GM23338 (cell line): ENCODE measurements around the gene MT4. TPM values are rescaled to one million over a fixed set of nuclear protein-coding genes. Genes with fewer than 3 reads are reported as not detected.
A peak's percentile ranks its signal among the peaks of the same experiment; 100 is the strongest.

Source experiments
- ATAC-seq: fragments of 200-7000 bp; cut with Tn5 transposase; 3 replicates; pipeline ENCODE4 v1.9.1; 2020
- DNase-seq: peaks from one replicate; pipeline ENCODE4 v3.0.0-alpha.2; 2015; ENCODE audit warnings: low spot score
- H2AFZ ChIP-seq: fragments of 200-600 bp; sonication (generic); 2 replicates; pipeline ENCODE4 v1.8.0; 2016; ENCODE audit warnings: antibody characterized with exemption, mild to moderate bottlenecking, moderate library complexity
- H3F3A ChIP-seq: fragments of 200-600 bp; sonication (generic); replicated peaks from 2 replicates; pipeline ENCODE4 v1.8.0; 2017; ENCODE audit warnings: antibody characterized with exemption, mixed run types, low read depth
- H3K27ac ChIP-seq: fragments of 200-600 bp; sonication (generic); 2 replicates; pipeline ENCODE4 v1.6.1; 2016; ENCODE audit warnings: low read depth
- H3K27me3 ChIP-seq: fragments of 200-600 bp; sonication (generic); 2 replicates; pipeline ENCODE4 v1.8.0; 2016; ENCODE audit warnings: mild to moderate bottlenecking, mixed run types, moderate library complexity; ENCODE audit not compliant: insufficient read depth
- H3K36me3 ChIP-seq: fragments of 200-600 bp; sonication (generic); 2 replicates; pipeline ENCODE4 v1.8.0; 2016; ENCODE audit warnings: mild to moderate bottlenecking; ENCODE audit not compliant: insufficient read depth
- H3K4me1 ChIP-seq: fragments of 200-600 bp; sonication (generic); 2 replicates; pipeline ENCODE4 v1.8.0; 2016; ENCODE audit warnings: mild to moderate bottlenecking, moderate library complexity; ENCODE audit not compliant: insufficient read depth
- H3K4me2 ChIP-seq: fragments of 200-600 bp; sonication (generic); 2 replicates; pipeline ENCODE4 v1.7.1; 2017; ENCODE audit warnings: mixed run types
- H3K4me3 ChIP-seq: fragments of 200-600 bp; sonication (generic); 2 replicates; pipeline ENCODE4 v1.6.1; 2016; ENCODE audit warnings: mixed run types
- H3K79me2 ChIP-seq: fragments of 200-600 bp; sonication (generic); replicated peaks from 2 replicates; pipeline ENCODE4 v1.8.0; 2017; ENCODE audit warnings: mild to moderate bottlenecking; ENCODE audit not compliant: insufficient read depth
- H3K9me2 ChIP-seq: fragments of 200-600 bp; sonication (generic); 2 replicates; pipeline ENCODE4 v1.8.0; 2017; ENCODE audit not compliant: insufficient read depth
- H4K20me1 ChIP-seq: fragments of 200-600 bp; sonication (generic); replicated peaks from 2 replicates; pipeline ENCODE4 v1.8.0; 2017; ENCODE audit warnings: mild to moderate bottlenecking; ENCODE audit not compliant: insufficient read depth
- H3K27ac Mint-ChIP-seq: 2 replicates; pipeline ENCODE4 v1.8.0; 2020; ENCODE audit warnings: inconsistent platforms, mild to moderate bottlenecking, moderate library complexity, mixed read lengths
- H3K27me3 Mint-ChIP-seq: 3 replicates; pipeline ENCODE4 v1.8.0; 2022; ENCODE audit warnings: low read depth, mild to moderate bottlenecking, moderate library complexity, mixed read lengths, inconsistent platforms; ENCODE audit not compliant: insufficient read depth, poor library complexity
- H3K36me3 Mint-ChIP-seq: 3 replicates; pipeline ENCODE4 v1.8.0; 2021; ENCODE audit warnings: low read depth, mild to moderate bottlenecking, inconsistent platforms, moderate library complexity, mixed read lengths
- H3K4me1 Mint-ChIP-seq: 3 replicates; pipeline ENCODE4 v1.8.0; 2020; ENCODE audit warnings: mild to moderate bottlenecking, inconsistent platforms, mixed read lengths
- H3K4me3 Mint-ChIP-seq: 3 replicates; pipeline ENCODE4 v1.8.0; 2021; ENCODE audit warnings: moderate library complexity, mild to moderate bottlenecking, inconsistent platforms, mixed read lengths
- H3K9me3 Mint-ChIP-seq: 3 replicates; pipeline ENCODE4 v1.8.0; 2020; ENCODE audit warnings: moderate library complexity, mild to moderate bottlenecking, inconsistent platforms, mixed read lengths
- CREB1 ChIP-seq: fragments of 250-450 bp; sonication (Bioruptor Pico); IDR thresholded peaks from 2 replicates; pipeline ENCODE4 v1.5.0; 2020; ENCODE audit warnings: low read depth, mild to moderate bottlenecking, moderate library complexity
- ETS1 ChIP-seq: IDR thresholded peaks from 2 replicates; pipeline ENCODE4 v1.6.1; 2016; ENCODE audit warnings: antibody characterized with exemption
- EZH2 ChIP-seq: fragments of 200-600 bp; sonication (generic); IDR thresholded peaks from one replicate; pipeline ENCODE4 v1.8.0; 2017; ENCODE audit warnings: antibody characterized with exemption, mild to moderate bottlenecking, low read depth; ENCODE audit not compliant: unreplicated experiment
- JUNB ChIP-seq: IDR thresholded peaks from one replicate; pipeline ENCODE4 v1.6.1; 2016; ENCODE audit warnings: antibody characterized with exemption; ENCODE audit not compliant: unreplicated experiment
- POLR2AphosphoS5 ChIP-seq: IDR thresholded peaks from 2 replicates; pipeline ENCODE4 v1.6.1; 2016; ENCODE audit warnings: antibody characterized with exemption, low read depth
- REST ChIP-seq: IDR thresholded peaks from one replicate; pipeline ENCODE4 v1.6.1; 2018; ENCODE audit warnings: antibody characterized with exemption; ENCODE audit not compliant: unreplicated experiment
- ZNF114 ChIP-seq: fragments of 250-450 bp; sonication (Bioruptor Pico); IDR thresholded peaks from 2 replicates; pipeline ENCODE4 v1.5.0; 2020; ENCODE audit warnings: mild to moderate bottlenecking, moderate library complexity
- polyA plus RNA-seq: library from polyadenylated mRNA; unstranded; fragments of >200 nt; fragmentation: Nextera tagmentation; extraction: Ambion mirVana; gene quantifications from 2 replicates; pipeline ENCODE4 v1.2.1, GENCODE V29; 2016
- total RNA-seq: library from RNA; depleted of rRNA; stranded (reverse); fragments of >200 nt; shearing (Covaris generic); gene quantifications from 2 replicates; pipeline ENCODE4 v1.2.3, GENCODE V29; 2014
- TF ChIP-seq, protein P1 (sequence below), 2 experiments: fragments of 200-600 bp in 1 of 2; sonication (generic) in 1 of 2; conservative IDR thresholded peaks; 2 replicates each; pipeline versions ENCODE4 v1.5.1 to v1.6.1; 2016 to 2017; ENCODE audit warnings: antibody characterized with exemption in 2 of 2, low read depth in 2 of 2, mild to moderate bottlenecking in 2 of 2, moderate library complexity in 1 of 2
- TF ChIP-seq, protein P2 (sequence below): fragments of 250-450 bp; sonication (Bioruptor Pico); IDR thresholded peaks from 2 replicates; pipeline ENCODE4 v1.5.0; 2020; ENCODE audit warnings: mild to moderate bottlenecking, moderate library complexity

MT4 gene
- total and polyA plus RNA-seq, 2 experiments from 2014 or later = not detected

DNA sequence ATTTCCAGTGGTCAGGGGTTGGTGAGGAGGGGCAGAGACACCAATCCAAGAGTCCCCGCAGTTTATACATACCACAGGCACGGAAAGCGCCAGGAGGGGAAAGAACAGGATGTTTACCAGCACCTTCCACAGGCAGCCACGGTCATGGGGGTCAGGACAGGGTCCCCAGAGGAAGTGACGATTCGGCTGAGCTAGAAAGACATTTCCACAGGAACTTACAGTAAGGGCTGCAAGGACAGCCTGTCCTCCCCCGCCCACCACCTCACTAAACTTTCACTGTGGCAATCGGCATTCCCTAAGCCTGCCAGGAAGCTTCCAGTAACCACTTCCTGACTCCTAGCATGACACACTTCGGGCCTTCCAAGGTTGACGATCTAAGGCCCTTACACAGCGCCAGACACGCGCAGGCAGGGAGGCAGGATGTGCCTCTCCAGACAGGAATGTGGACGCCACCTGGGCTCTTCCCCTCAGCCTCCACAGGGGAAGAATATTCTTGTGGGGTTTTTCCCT is 42.3 kb downstream of the MT4 start (continued):
- TF ChIP-seq, protein P1, sequence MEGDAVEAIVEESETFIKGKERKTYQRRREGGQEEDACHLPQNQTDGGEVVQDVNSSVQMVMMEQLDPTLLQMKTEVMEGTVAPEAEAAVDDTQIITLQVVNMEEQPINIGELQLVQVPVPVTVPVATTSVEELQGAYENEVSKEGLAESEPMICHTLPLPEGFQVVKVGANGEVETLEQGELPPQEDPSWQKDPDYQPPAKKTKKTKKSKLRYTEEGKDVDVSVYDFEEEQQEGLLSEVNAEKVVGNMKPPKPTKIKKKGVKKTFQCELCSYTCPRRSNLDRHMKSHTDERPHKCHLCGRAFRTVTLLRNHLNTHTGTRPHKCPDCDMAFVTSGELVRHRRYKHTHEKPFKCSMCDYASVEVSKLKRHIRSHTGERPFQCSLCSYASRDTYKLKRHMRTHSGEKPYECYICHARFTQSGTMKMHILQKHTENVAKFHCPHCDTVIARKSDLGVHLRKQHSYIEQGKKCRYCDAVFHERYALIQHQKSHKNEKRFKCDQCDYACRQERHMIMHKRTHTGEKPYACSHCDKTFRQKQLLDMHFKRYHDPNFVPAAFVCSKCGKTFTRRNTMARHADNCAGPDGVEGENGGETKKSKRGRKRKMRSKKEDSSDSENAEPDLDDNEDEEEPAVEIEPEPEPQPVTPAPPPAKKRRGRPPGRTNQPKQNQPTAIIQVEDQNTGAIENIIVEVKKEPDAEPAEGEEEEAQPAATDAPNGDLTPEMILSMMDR (conservative IDR thresholded peaks at IDR 0.05; ENCODE audit: low read depth in 2 of 2) = no peak
- TF ChIP-seq JUNB = no peak
- no peak for TF ChIP-seq POLR2AphosphoS5

GRCh38 chr16:56607675-56608042 is 42.8 kb downstream of the MT4 start:
- no peak overlapping the region; the same call in 1 of the 2 replicates for H3K27ac Mint-ChIP-seq
- peaks cover 34% of the 10 kb centered on the region for H3K4me1 Mint-ChIP-seq
- H3K9me2 ChIP-seq = no peaks in the 10 kb centered on the region
- H3F3A ChIP-seq = peaks cover 14% of the 10 kb centered on the region; the same call in 1 of the 2 replicates
- H3K27me3 Mint-ChIP-seq = peaks cover 43% of the 10 kb centered on the region
- no peak overlapping the region for H2AFZ ChIP-seq
- no peaks in the 10 kb centered on the region for H3K36me3 ChIP-seq
- no peaks in the 10 kb centered on the region for H4K20me1 ChIP-seq
- no peaks in the 10 kb centered on the region for H3K79me2 ChIP-seq
- H3K4me2 ChIP-seq = peak overlapping the region; percentile 74
- peaks cover 9% of the 10 kb centered on the region; the same call in 2 of the 3 replicates for H3K36me3 Mint-ChIP-seq
- DNase-seq (no peak), ATAC-seq (no peak; the same call in 1 of the 3 replicates)
- peak overlapping the region; percentile 51 for H3K4me3 ChIP-seq
- H3K27me3 ChIP-seq = peaks cover 69% of the 10 kb centered on the region
- H3K9me3 Mint-ChIP-seq = no peaks in the 10 kb centered on the region
- no peak overlapping the region for H3K27ac ChIP-seq
- H3K4me3 Mint-ChIP-seq = peak overlapping the region; percentile 62
- H3K4me1 ChIP-seq = peaks cover 22% of the 10 kb centered on the region
- TF ChIP-seq CREB1 (CRISPR knock-in tag) (no peak), REST (no peak), ETS1 (no peak), JUNB (no peak), ZNF114 (CRISPR knock-in tag) (no peak), POLR2AphosphoS5 (no peak), EZH2 (no peak)
- TF ChIP-seq, protein P2, sequence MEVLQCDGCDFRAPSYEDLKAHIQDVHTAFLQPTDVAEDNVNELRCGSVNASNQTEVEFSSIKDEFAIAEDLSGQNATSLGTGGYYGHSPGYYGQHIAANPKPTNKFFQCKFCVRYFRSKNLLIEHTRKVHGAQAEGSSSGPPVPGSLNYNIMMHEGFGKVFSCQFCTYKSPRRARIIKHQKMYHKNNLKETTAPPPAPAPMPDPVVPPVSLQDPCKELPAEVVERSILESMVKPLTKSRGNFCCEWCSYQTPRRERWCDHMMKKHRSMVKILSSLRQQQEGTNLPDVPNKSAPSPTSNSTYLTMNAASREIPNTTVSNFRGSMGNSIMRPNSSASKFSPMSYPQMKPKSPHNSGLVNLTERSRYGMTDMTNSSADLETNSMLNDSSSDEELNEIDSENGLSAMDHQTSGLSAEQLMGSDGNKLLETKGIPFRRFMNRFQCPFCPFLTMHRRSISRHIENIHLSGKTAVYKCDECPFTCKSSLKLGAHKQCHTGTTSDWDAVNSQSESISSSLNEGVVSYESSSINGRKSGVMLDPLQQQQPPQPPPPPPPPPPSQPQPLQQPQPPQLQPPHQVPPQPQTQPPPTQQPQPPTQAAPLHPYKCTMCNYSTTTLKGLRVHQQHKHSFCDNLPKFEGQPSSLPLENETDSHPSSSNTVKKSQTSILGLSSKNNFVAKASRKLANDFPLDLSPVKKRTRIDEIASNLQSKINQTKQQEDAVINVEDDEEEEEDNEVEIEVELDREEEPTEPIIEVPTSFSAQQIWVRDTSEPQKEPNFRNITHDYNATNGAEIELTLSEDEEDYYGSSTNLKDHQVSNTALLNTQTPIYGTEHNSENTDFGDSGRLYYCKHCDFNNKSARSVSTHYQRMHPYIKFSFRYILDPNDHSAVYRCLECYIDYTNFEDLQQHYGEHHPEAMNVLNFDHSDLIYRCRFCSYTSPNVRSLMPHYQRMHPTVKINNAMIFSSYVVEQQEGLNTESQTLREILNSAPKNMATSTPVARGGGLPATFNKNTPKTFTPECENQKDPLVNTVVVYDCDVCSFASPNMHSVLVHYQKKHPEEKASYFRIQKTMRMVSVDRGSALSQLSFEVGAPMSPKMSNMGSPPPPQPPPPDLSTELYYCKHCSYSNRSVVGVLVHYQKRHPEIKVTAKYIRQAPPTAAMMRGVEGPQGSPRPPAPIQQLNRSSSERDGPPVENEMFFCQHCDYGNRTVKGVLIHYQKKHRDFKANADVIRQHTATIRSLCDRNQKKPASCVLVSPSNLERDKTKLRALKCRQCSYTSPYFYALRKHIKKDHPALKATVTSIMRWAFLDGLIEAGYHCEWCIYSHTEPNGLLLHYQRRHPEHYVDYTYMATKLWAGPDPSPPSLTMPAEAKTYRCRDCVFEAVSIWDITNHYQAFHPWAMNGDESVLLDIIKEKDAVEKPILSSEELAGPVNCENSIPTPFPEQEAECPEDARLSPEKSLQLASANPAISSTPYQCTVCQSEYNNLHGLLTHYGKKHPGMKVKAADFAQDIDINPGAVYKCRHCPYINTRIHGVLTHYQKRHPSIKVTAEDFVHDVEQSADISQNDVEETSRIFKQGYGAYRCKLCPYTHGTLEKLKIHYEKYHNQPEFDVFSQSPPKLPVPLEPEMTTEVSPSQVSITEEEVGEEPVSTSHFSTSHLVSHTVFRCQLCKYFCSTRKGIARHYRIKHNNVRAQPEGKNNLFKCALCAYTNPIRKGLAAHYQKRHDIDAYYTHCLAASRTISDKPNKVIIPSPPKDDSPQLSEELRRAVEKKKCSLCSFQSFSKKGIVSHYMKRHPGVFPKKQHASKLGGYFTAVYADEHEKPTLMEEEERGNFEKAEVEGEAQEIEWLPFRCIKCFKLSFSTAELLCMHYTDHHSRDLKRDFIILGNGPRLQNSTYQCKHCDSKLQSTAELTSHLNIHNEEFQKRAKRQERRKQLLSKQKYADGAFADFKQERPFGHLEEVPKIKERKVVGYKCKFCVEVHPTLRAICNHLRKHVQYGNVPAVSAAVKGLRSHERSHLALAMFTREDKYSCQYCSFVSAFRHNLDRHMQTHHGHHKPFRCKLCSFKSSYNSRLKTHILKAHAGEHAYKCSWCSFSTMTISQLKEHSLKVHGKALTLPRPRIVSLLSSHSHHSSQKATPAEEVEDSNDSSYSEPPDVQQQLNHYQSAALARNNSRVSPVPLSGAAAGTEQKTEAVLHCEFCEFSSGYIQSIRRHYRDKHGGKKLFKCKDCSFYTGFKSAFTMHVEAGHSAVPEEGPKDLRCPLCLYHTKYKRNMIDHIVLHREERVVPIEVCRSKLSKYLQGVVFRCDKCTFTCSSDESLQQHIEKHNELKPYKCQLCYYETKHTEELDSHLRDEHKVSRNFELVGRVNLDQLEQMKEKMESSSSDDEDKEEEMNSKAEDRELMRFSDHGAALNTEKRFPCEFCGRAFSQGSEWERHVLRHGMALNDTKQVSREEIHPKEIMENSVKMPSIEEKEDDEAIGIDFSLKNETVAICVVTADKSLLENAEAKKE (CRISPR knock-in tag) = no peak
- TF ChIP-seq, protein P1 (conservative IDR thresholded peaks at IDR 0.05; ENCODE audit: low read depth in 2 of 2) = no peak
